Central memory CD8-positive, alpha-beta T cell (primary cell): ENCODE measurements around the gene CKS2.
A peak's percentile ranks its signal among the peaks of the same experiment; 100 is the strongest.
"Not testable (repeated sequence)": the region's sequence is repeated elsewhere in the genome, so short reads cannot be mapped to it uniquely, and the experiment has no call there.

ENCODE experiments used
- ATAC-seq: fragments of 150-1000 bp; cut with Tn5 transposase; replicated peaks from 2 replicates; pipeline ENCODE4 v1.10.0; 2022; ENCODE audit warnings: mild to moderate bottlenecking, moderate FRiP score, moderate number of reproducible peaks; ENCODE audit not compliant: poor library complexity, severe bottlenecking; ENCODE audit errors: extremely low read depth
- DNase-seq, 2 donors: peaks; one replicate each; pipeline ENCODE4 v3.0.0; 2021; ENCODE audit warnings: low spot score in 2 of 2
- H3K27ac Mint-ChIP-seq: one replicate; pipeline ENCODE4 v1.8.0; 2022; ENCODE audit warnings: low read depth, mild to moderate bottlenecking, moderate library complexity, mixed read lengths
- H3K27me3 Mint-ChIP-seq: one replicate; pipeline ENCODE4 v1.8.0; 2022; ENCODE audit warnings: mixed read lengths
- H3K36me3 Mint-ChIP-seq: one replicate; pipeline ENCODE4 v1.8.0; 2022; ENCODE audit warnings: mild to moderate bottlenecking, moderate library complexity, mixed read lengths; ENCODE audit not compliant: insufficient read depth
- H3K4me1 Mint-ChIP-seq: one replicate; pipeline ENCODE4 v1.8.0; 2022; ENCODE audit warnings: mixed read lengths
- H3K4me3 Mint-ChIP-seq: one replicate; pipeline ENCODE4 v1.8.0; 2022; ENCODE audit warnings: mild to moderate bottlenecking, moderate library complexity, mixed read lengths
- H3K9me3 Mint-ChIP-seq: one replicate; pipeline ENCODE4 v1.8.0; 2022; ENCODE audit warnings: mixed read lengths

The CKS2 gene

DNA sequence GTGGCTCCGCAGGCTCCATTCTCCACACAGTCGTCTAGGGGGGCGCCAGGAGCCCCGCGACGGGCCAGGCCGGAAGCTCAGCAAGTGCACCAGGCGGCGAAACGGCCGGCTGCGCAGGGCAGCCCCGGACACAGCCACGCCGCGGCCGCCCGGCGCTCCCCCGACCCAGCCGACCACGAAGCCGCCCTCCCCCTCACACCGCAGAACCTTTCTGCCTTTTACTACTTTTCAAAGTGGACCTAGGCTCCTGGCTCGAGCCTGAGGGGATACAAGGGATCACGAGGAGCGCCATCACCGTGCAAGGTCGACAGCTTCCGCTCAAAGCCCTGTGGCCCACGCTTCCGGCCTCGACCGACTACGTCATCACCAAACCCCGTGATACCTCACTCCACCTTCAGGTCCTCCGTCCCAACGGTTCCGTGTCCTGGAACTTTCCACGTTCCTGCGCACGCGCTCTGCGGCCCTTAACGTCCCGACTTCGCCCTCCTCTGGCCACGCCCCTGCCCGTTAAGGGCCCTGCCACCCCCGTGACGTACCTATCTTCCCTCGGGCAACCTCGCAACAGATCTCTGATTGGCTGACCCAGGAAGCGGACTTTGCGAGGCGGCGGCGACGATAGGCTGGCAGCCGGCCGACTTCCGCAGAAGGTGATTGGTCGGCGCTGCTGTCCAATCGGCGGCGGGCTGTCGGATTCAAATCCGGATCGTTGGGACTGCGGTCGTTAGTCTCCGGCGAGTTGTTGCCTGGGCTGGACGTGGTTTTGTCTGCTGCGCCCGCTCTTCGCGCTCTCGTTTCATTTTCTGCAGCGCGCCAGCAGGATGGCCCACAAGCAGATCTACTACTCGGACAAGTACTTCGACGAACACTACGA is at the start of gene CKS2:
Gene CKS2 (plus strand): TSS at position 721 of the 871 bp plus-strand sequence. CDS start 98 bp downstream, at position 819.
- Mint-ChIP-seq H3K4me3 (peak within 1 kb of the TSS; percentile 89), H3K36me3 (peaks cover 14% of the 10 kb centered on the region), H3K27ac (peak within 1 kb of the TSS; percentile 99), H3K9me3 (no peaks in the 10 kb centered on the region), H3K27me3 (no peaks in the 10 kb centered on the region), H3K4me1 (peaks cover 8% of the 10 kb centered on the region)
- ATAC-seq (peak; percentile 93), DNase-seq (peak; percentile 98 to 100)

DNA sequence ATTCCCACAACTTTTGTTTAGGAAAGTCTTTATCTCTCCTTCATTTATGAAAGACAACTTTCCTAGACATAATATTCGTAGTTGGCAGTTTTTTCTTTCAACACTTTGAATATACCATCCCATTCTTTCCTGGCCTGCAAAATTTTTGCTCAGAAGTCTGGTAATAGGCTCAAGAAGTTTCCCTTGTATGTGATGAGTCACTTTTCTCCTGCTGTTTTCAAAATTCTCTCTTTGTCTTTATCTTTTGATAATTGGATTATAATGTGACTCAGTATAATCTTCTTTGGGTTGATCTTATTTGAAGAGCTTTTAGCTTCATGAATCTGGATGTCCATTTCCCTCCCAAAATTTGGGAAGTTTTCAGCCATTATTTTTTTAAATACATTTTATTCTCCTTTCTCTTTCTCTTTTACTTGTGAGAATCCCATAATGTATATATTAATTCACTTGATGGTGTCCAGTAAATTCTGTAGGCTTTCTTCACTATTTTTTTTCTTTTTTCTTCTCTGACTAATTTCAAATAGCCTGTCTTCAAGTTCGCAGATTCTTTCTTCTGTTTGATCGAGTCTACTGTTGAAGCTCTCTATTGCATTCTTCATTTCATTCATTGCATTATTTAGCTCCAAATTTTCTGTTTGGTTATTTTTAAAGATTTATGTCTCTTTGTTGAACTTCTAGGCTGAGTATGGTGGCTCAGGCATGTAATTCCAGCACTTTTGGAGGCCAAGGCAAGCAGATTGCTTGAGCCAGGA is 37.3 kb upstream of the CKS2 start:
- DNase-seq (no peak), ATAC-seq (no peak)
- Mint-ChIP-seq H3K4me1 (peaks cover 7% of the 10 kb centered on the region), H3K27me3 (peaks cover 44% of the 10 kb centered on the region), H3K4me3 (no peak overlapping the region), H3K9me3 (peaks cover 35% of the 10 kb centered on the region), H3K27ac (no peak overlapping the region), H3K36me3 (peaks cover 3% of the 10 kb centered on the region)

DNA sequence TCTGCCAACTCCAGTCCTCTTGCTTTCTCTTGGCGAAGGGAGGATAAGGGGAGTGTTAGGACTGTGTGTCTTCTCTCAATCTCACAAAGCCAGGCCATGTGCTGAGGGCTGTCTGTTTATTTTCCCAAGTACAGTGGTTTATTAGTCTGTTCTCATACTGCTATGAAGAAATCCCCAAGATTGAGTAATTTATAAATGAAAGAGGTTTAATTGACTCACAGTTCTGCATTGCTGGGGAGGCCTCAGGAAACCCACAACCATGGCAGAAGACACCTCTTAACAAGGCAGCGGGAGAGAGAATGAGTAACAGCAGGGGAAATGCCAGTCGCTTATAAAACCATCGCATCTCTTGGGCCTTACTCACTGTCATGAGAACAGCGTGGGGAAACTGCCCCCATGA is 36.2 kb upstream of the CKS2 start:
- H3K36me3 Mint-ChIP-seq: peaks cover 3% of the 10 kb centered on the region
- H3K4me3 Mint-ChIP-seq: no peak overlapping the region
- no peak overlapping the region for H3K27ac Mint-ChIP-seq
- H3K9me3 Mint-ChIP-seq: peaks cover 35% of the 10 kb centered on the region
- peaks cover 9% of the 10 kb centered on the region for H3K4me1 Mint-ChIP-seq
- DNase-seq: no peak
- no peak for ATAC-seq
- H3K27me3 Mint-ChIP-seq: peaks cover 44% of the 10 kb centered on the region

DNA sequence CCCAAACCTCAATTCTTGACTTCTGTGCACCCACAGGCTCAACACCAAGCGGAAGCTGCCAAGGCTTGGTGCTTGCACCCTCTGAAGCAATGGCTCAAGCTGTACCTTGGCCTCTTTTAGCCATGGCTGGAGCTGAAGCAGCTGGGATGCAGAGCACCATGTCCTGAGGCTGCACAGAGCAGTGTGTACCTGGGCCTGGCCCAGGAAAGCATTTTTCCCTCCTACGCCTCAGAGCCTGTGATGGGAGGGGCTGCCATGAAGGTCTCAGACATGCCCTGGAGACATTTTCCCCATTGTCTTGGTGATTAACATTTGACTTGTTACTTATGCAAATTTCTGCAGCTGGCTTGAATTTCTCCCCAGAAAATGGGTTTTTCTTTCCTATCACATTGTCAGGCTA is 35.0 kb upstream of the CKS2 start:
- peaks cover 35% of the 10 kb centered on the region for H3K9me3 Mint-ChIP-seq
- not testable (repeated sequence) for H3K36me3 Mint-ChIP-seq, ATAC-seq, DNase-seq, H3K27ac Mint-ChIP-seq, H3K4me3 Mint-ChIP-seq
- H3K27me3 Mint-ChIP-seq: peaks cover 34% of the 10 kb centered on the region
- H3K4me1 Mint-ChIP-seq: peaks cover 12% of the 10 kb centered on the region

DNA sequence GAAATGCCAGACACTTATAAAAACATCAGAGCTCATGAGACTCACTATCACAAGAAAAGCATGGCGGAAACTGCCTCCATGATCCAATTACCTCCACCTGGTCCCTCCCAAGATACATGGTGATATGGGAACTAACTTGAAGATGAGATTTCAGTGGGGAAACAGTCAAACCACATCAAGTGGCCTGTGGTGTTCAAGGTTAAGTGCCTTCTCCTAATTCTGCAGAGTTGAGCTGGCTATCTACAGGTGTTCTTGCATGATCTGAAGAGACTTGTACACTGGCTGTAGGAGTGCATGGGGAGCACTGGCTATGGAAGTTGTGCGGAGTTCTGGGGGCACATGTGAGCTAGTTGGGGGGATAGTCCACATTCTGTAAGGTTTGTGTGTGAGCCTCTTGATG is 34.0 kb upstream of the CKS2 start:
- Mint-ChIP-seq H3K27ac (no peak overlapping the region), H3K36me3 (peaks cover 3% of the 10 kb centered on the region), H3K4me3 (no peak overlapping the region), H3K9me3 (peaks cover 35% of the 10 kb centered on the region), H3K4me1 (peaks cover 12% of the 10 kb centered on the region), H3K27me3 (peaks cover 26% of the 10 kb centered on the region)
- DNase-seq (no peak), ATAC-seq (no peak)

DNA sequence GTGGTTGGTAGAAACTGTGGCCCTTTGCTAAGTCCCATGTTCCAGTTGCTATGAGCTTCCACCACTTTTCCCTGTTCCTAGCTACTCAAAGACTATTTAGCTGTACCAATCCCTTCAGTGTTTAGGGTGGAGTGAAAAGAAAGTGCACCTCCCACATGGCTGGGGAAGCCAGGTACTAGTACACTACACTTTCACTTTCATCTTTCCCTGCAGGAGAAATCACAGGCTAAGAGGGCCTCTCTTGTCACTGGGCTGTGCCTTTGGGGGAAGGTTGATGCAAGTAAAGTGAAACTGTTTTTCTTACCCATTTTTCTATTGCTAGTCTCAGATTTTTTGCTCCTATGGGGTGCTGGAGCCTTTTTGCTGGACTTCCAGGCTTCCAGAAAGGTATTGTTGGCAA is 33.5 kb upstream of the CKS2 start:
- Mint-ChIP-seq H3K9me3 (peaks cover 34% of the 10 kb centered on the region), H3K27ac (no peak overlapping the region), H3K4me1 (peaks cover 12% of the 10 kb centered on the region), H3K36me3 (no peaks in the 10 kb centered on the region), H3K4me3 (no peak overlapping the region), H3K27me3 (peaks cover 23% of the 10 kb centered on the region)
- no peak for ATAC-seq
- no peak for DNase-seq

DNA sequence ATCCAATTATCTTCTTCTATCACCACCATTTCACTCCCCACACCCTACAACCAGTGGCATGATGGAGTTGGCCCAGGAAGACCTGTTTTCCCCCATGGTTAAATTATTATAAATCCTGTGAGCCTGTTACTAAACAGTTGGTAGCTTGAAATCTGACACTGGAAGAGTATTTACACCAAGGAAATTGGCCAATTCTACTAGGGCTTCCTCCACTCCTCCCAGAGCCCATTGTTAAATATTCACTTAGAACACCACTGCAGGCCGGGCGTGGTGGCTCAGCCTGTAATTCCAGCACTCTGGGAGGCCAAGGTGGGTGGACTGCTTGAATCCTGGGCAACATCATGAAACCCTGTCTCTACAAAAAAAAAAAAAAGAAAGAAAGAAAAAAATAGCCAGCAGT is 32.4 kb upstream of the CKS2 start:
- Mint-ChIP-seq H3K9me3 (peaks cover 25% of the 10 kb centered on the region), H3K27me3 (peaks cover 12% of the 10 kb centered on the region), H3K27ac (no peak overlapping the region), H3K36me3 (no peaks in the 10 kb centered on the region), H3K4me3 (no peak overlapping the region), H3K4me1 (peaks cover 12% of the 10 kb centered on the region)
- DNase-seq (no peak), ATAC-seq (no peak)

DNA sequence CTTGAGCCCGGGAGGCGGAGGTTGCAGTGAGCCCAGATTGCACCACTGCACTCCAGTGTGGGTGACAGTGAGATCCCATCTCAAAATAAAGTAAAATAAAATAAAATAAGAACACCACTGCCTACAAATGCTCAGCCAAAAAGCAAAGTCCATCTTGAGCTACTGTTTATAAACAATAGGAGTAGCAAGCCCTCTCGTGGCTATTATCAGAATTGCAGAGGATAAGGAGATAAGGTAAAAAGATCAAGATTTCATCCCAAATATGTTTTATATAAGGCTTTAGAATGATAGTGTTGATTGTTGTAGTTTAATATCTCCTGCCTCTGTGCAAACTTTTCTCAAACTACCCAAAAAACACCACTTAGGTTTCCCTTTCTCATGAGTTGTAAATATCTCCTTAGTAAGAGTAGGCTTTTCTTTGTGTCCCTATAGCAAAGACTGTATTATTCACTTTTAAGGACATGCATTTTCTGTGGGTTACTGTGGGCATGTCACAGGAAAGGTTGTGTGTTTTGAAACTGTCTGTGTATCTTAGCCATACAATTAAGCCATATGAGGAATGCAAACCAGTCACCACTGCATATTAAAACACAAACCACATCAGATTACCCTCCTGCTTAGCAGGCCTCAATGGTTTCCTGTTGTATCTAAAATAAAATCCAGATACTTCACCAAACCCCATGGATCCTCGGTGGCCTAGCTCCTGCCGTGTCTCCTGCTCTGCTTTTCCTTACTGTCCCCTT is 31.8 kb upstream of the CKS2 start:
- Mint-ChIP-seq H3K27me3 (peaks cover 11% of the 10 kb centered on the region), H3K36me3 (no peaks in the 10 kb centered on the region), H3K9me3 (peaks cover 19% of the 10 kb centered on the region), H3K4me3 (no peak overlapping the region), H3K27ac (no peak overlapping the region), H3K4me1 (peaks cover 17% of the 10 kb centered on the region)
- no peak for DNase-seq
- no peak for ATAC-seq

DNA sequence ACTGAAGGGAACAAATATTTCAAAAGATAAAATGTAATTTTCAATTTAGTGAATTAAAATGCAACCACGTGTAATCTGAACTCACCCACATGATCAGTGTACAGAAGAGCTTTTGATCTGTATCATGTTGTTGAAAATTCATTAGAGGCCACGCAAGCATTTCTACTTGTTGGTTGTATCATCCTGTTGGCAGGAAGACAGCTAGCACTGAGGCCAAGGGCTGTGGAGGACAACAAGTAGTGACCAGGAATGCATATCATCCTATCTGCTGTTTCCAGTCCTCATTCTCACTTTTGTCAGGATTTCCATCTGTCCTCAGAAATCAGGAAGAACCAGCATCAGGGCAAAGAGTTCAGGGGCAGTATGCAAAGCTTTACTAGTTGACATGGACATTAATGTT is 29.9 kb upstream of the CKS2 start:
- H3K9me3 Mint-ChIP-seq: peaks cover 6% of the 10 kb centered on the region
- peaks cover 10% of the 10 kb centered on the region for H3K27me3 Mint-ChIP-seq
- no peak overlapping the region for H3K27ac Mint-ChIP-seq
- peaks cover 17% of the 10 kb centered on the region for H3K4me1 Mint-ChIP-seq
- H3K4me3 Mint-ChIP-seq: no peak overlapping the region
- ATAC-seq (no peak), DNase-seq (no peak)
- no peaks in the 10 kb centered on the region for H3K36me3 Mint-ChIP-seq

DNA sequence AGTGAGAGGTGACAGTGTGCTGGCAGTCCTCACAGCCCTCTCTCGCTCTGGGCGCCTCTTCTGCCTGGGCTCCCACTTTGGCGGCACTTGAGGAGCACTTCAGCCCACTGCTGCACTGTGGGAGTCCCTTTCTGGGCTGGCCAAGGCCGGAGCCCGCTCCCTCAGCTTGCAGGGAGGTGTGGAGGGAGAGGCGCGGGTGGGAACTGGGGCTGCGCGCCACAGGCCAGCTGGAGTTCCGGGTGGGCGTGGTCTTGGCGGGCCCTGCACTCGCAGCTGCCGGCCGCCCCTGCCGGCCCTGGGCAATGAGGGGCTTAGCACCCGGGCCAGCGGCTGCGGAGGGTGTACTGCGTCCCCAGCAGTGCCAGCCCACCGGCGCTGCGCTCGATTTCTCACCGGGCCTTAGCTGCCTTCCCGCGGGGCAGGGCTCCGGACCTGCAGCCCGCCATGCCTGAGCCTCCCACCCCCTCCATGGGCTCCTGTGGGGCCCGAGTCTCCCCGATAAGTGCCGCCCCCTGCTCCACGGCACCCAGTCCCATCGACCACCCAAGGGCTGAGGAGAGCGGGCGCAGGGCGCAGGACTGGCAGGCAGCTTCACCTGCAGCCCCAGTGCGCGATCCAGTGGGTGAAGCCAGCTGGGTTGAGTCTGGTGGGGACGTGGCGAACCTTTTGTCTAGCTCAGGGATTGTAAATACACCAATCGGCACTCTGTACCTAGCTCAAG is 28.6 kb upstream of the CKS2 start:
- not testable (repeated sequence) for H3K27me3 Mint-ChIP-seq, H3K4me1 Mint-ChIP-seq, DNase-seq, H3K36me3 Mint-ChIP-seq, H3K27ac Mint-ChIP-seq, H3K9me3 Mint-ChIP-seq, ATAC-seq
- H3K4me3 Mint-ChIP-seq: peak overlapping the region; percentile 40

DNA sequence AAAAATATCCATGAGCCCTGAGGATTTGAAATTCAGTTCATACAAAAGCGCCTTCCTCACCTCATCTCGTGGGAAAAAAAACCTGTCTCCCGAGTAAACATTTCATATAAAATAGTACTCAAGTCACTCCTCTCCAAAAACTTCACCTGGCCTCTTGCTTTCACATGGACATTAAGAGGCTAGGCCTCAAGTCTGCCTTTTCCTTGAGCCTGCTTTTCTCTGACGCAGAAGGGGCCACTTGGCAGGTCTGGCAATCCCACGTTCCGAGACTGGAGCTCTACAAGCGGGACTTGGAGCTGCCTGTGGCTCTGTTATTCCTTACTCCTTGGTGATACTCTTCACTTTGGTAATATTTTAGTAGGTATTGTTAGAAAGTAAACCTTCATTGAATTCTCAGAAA is 26.9 kb upstream of the CKS2 start:
- ATAC-seq (no peak), DNase-seq (no peak)
- Mint-ChIP-seq H3K4me1 (peaks cover 10% of the 10 kb centered on the region), H3K27ac (no peak overlapping the region), H3K27me3 (no peaks in the 10 kb centered on the region), H3K4me3 (no peak overlapping the region), H3K36me3 (no peaks in the 10 kb centered on the region), H3K9me3 (no peaks in the 10 kb centered on the region)

DNA sequence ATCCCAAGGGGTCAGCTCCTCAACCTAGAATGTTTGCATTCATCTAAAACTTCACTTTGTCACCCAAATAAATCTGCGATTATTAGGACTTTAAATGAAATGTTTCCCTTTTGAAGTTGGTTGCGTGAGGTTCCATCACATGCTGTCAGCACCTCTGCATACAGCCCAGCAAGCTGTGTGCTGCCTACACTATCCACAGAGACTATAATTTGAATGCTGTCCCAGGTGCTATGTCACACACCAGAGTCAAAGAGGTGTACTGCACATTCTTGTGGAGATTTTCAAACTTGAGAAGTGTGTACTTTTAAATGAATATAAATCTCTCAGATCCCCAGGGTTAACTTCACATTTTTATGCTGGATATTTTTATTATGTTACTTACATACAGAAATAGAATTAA is 19.3 kb upstream of the CKS2 start:
- peaks cover 5% of the 10 kb centered on the region for H3K27me3 Mint-ChIP-seq
- no peak overlapping the region for H3K27ac Mint-ChIP-seq
- no peaks in the 10 kb centered on the region for H3K36me3 Mint-ChIP-seq
- no peaks in the 10 kb centered on the region for H3K4me1 Mint-ChIP-seq
- ATAC-seq (no peak), DNase-seq (no peak)
- no peaks in the 10 kb centered on the region for H3K9me3 Mint-ChIP-seq
- no peak overlapping the region for H3K4me3 Mint-ChIP-seq
